DOHH2 (cell line): ENCODE results near the gene PCLO.

Experiments used
- H3F3A ChIP-seq: fragments of 200-600 bp; sonication (generic), shearing (Covaris generic); 2 replicates; pipeline ENCODE4 v1.6.0; 2016; ENCODE audit warnings: antibody characterized with exemption, mild to moderate bottlenecking; ENCODE audit not compliant: control insufficient read depth, insufficient read depth
- H3K27ac ChIP-seq: fragments of 200-600 bp; sonication (generic); 2 replicates; pipeline ENCODE4 v1.5.1; 2014; ENCODE audit warnings: low read depth, mild to moderate bottlenecking, low read length, moderate library complexity
- H3K27me3 ChIP-seq: fragments of 200-600 bp; sonication (generic); 2 replicates; pipeline ENCODE4 v1.6.1; 2014; ENCODE audit warnings: mild to moderate bottlenecking, low read length, mixed read lengths; ENCODE audit not compliant: control insufficient read depth
- H3K36me3 ChIP-seq: fragments of 200-600 bp; sonication (generic); 2 replicates; pipeline ENCODE4 v1.6.1; 2014; ENCODE audit warnings: mild to moderate bottlenecking, low read length, moderate library complexity, mixed read lengths; ENCODE audit not compliant: control insufficient read depth
- H3K4me1 ChIP-seq: fragments of 200-600 bp; sonication (generic); 2 replicates; pipeline ENCODE4 v1.6.1; 2014; ENCODE audit warnings: mild to moderate bottlenecking, low read length, mixed read lengths; ENCODE audit not compliant: control insufficient read depth
- H3K4me2 ChIP-seq: fragments of 200-600 bp; sonication (generic); 2 replicates; pipeline ENCODE4 v1.6.0; 2014; ENCODE audit warnings: mild to moderate bottlenecking, low read length, moderate library complexity
- H3K4me3 ChIP-seq: fragments of 200-600 bp; sonication (generic); 2 replicates; pipeline ENCODE4 v1.5.1; 2014; ENCODE audit warnings: mild to moderate bottlenecking, low read length, mixed read lengths
- H3K79me2 ChIP-seq: fragments of 200-600 bp; sonication (generic); 2 replicates; pipeline ENCODE4 v1.6.1; 2014; ENCODE audit warnings: mild to moderate bottlenecking, low read length, mixed read lengths; ENCODE audit not compliant: control insufficient read depth
- H3K9me2 ChIP-seq: fragments of 200-600 bp; sonication (generic); replicated peaks from 2 replicates; pipeline ENCODE4 v1.6.1; 2014; ENCODE audit warnings: mild to moderate bottlenecking, low read length, mixed read lengths; ENCODE audit not compliant: control insufficient read depth
- H3K9me3 ChIP-seq: fragments of 200-600 bp; sonication (generic); 2 replicates; pipeline ENCODE4 v1.6.1; 2014; ENCODE audit warnings: antibody characterized with exemption, low read length, mixed read lengths; ENCODE audit not compliant: control insufficient read depth, insufficient read depth
- H4K20me1 ChIP-seq: fragments of 200-600 bp; sonication (generic); 2 replicates; pipeline ENCODE4 v1.6.0; 2014; ENCODE audit warnings: low read depth, mild to moderate bottlenecking, antibody characterized with exemption, low read length, moderate library complexity; ENCODE audit not compliant: control insufficient read depth, insufficient read depth
- CTCF ChIP-seq: fragments of 200-600 bp; sonication (generic); IDR thresholded peaks from one replicate; pipeline ENCODE4 v1.5.1; 2014; ENCODE audit warnings: antibody characterized with exemption, mild to moderate bottlenecking, low read depth, low read length; ENCODE audit not compliant: poor library complexity, severe bottlenecking
- EZH2phosphoT487 ChIP-seq: fragments of 200-600 bp; sonication (generic); IDR thresholded peaks from 2 replicates; pipeline ENCODE4 v1.6.1; 2017; ENCODE audit warnings: borderline replicate concordance, mild to moderate bottlenecking, antibody characterized with exemption, low read length, moderate library complexity, mixed read lengths

PCLO gene

GRCh38 chr7:82945056-82945455, 217.6 kb downstream of the PCLO start:
- H4K20me1 ChIP-seq: no peaks in the 10 kb centered on the region
- no peaks in the 10 kb centered on the region for H3K4me1 ChIP-seq
- H3K4me2 ChIP-seq: no peak overlapping the region
- H3K9me2 ChIP-seq: no peaks in the 10 kb centered on the region
- TF ChIP-seq CTCF: no peak
- TF ChIP-seq EZH2phosphoT487: no peak
- no peaks in the 10 kb centered on the region for H3K27me3 ChIP-seq
- no peaks in the 10 kb centered on the region for H3K36me3 ChIP-seq
- no peaks in the 10 kb centered on the region for H3K79me2 ChIP-seq
- no peak overlapping the region for H3K27ac ChIP-seq
- H3F3A ChIP-seq: no peaks in the 10 kb centered on the region
- H3K4me3 ChIP-seq: no peak overlapping the region
- no peaks in the 10 kb centered on the region for H3K9me3 ChIP-seq

GRCh38 chr7:82932516-82932915, 230.2 kb downstream of the PCLO start:
- H3F3A ChIP-seq: no peaks in the 10 kb centered on the region
- no peak overlapping the region for H3K4me3 ChIP-seq
- H3K4me1 ChIP-seq: no peaks in the 10 kb centered on the region
- TF ChIP-seq EZH2phosphoT487 (no peak), CTCF (no peak)
- no peaks in the 10 kb centered on the region for H3K36me3 ChIP-seq
- H3K9me2 ChIP-seq: no peaks in the 10 kb centered on the region
- no peak overlapping the region for H3K4me2 ChIP-seq
- H3K9me3 ChIP-seq: no peaks in the 10 kb centered on the region
- no peaks in the 10 kb centered on the region for H4K20me1 ChIP-seq
- H3K79me2 ChIP-seq: no peaks in the 10 kb centered on the region
- no peak overlapping the region for H3K27ac ChIP-seq
- H3K27me3 ChIP-seq: no peaks in the 10 kb centered on the region

- Histone ChIP-seq H3F3A (peaks cover 17% of the 10 kb centered on the region), H3K27ac (peak overlapping the region; percentile 57), H3K79me2 (no peaks in the 10 kb centered on the region), H3K4me2 (peak overlapping the region; percentile 61), H4K20me1 (no peaks in the 10 kb centered on the region), H3K9me3 (no peaks in the 10 kb centered on the region), H3K4me1 (peaks cover 29% of the 10 kb centered on the region), H3K27me3 (no peaks in the 10 kb centered on the region), H3K9me2 (no peaks in the 10 kb centered on the region), H3K36me3 (no peaks in the 10 kb centered on the region), H3K4me3 (no peak overlapping the region; the same call in 1 of the 2 replicates)
- TF ChIP-seq CTCF (no peak), EZH2phosphoT487 (no peak)
Measured at GRCh38 chr7:82926477-82926876, 236.2 kb downstream of the PCLO start.
